C4-2B (cell line): ENCODE results near the gene CBARP.

Experiments used
- CTCF ChIP-seq: fragments of 450-650 bp; conservative IDR thresholded peaks from 2 replicates; pipeline ENCODE4 v1.5.1; 2017; ENCODE audit warnings: mild to moderate bottlenecking
- ZFX ChIP-seq: fragments of 450-650 bp; IDR thresholded peaks from 2 replicates; pipeline ENCODE4 v1.6.1; 2017

GRCh38 chr19:1235625-1236538, 1.9 kb downstream of the CBARP start:
- TF ChIP-seq CTCF (no peak), ZFX (no peak)
